T47D (cell line): ENCODE measurements around the gene CABP7.
A peak's percentile ranks its signal among the peaks of the same experiment; 100 is the strongest.

Experiments used
- DNase-seq, 2 experiments: peaks; one replicate each; pipeline versions ENCODE4 v3.0.0 to v3.0.0-alpha.2; 2011 to 2012; ENCODE audit warnings: low read depth in 1 of 2, low spot score in 1 of 2
- JUND ChIP-seq: IDR thresholded peaks from 2 replicates; pipeline ENCODE4 v1.6.1; 2012; ENCODE audit warnings: low read depth
- in situ Hi-C: cut with HindIII; loops from 2 replicates; pipeline ENCODE4 v1.10.0; 2016; ENCODE audit warnings: low sequenced_read_pairs, low pct_unique_long_range_greater_than_20kb

Gene CABP7

DNA sequence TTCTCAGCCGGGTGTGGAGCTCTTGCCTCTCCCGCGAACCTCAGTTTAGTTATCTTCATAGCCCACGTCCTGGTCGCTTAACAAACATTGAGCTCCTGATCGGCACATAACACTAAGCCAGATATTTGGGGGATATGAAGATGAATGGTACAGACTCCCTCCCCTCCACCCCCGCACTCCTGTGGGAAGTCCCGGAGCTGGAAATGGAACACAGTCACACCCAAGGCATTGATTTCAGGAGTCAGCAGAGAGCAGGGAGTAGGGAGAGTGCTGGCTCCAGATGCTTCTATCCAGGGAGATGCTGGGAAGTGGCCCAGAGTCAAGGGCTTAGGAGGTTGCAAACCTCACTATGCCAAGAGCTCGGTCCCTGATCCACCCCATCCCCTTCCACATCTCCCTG, 26.1 kb upstream of the CABP7 start:
- TF ChIP-seq JUND: no peak
- DNase-seq: no peak
- in situ Hi-C loops: no loop called here

DNA sequence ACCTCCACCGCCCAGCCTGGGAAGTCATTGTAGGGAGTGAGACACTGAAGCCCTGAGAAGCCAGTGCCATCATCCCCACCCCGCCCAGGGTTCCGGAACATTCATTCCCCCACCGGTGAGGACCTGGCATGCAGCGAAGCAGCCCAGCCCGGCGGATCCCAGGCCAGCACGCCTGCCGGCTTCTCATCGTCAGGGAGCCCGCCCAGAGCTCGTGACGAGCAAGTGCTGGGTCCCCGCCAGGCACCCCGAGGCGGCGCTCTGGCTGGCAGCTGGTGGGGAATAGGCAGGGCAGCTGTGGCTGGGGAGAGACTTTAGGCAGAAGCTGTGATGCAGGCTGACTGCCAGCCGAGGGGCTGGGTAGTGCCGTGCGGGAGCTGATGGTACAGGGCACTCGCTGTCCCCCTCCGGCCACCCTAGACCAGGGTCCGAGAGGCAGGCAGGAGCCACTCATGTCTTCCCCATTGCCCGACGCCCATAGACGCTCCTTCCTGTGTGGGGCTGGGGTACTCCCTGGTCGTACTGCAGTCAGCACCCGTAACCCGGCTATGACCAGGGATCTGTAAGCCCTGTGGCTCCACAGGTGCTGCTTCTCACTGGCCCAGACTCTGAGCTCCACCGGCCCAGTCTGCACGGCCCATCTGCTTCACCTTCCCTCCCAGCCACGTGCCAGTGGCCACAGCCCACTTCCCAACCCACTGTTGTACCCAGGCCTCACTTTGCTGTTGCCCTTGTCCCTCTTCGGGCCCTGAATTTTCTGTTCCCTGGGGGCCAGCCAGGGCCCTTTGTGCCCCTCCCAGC, 24.5 kb upstream of the CABP7 start:
- in situ Hi-C loops: no loop called here
- TF ChIP-seq JUND: no peak
- DNase-seq: no peak

DNA sequence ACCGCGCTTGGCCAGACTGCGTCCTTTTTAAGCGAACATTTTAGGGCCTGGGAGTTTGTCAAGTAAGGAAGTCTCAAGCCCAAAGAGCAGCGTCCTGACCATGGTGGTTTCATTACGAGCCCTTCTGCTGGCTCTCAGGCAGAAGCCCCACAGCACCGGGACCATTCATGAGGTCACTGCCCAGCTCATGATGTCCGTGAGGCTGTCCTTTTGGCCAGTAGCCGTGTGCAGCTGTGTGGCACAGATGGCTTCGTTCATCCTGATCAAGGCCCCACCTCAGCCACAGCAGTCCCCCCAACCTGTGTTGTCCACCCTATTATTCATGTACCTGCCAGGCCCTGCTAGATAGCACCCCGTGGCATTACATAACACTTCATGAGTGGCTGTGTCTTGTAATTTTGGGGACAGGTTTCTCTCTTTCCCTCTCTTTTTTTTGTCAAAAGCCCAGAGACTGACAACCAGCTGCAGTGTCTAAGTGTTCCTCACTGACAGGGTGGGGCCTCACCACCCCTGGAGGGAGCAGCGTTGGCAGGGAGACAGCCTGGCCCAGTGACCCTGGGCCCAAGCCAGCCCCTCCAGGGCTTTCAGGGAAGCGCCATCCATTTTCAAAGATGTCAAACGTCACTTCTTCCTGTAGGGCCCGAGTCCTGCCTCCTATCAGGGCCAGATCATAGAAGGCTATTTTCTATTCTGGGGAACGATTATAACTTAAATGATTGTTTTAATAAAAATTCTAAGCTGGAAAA, 21.8 kb upstream of the CABP7 start:
- no peak for TF ChIP-seq JUND
- DNase-seq: no peak
- in situ Hi-C loops: no loop called here

DNA sequence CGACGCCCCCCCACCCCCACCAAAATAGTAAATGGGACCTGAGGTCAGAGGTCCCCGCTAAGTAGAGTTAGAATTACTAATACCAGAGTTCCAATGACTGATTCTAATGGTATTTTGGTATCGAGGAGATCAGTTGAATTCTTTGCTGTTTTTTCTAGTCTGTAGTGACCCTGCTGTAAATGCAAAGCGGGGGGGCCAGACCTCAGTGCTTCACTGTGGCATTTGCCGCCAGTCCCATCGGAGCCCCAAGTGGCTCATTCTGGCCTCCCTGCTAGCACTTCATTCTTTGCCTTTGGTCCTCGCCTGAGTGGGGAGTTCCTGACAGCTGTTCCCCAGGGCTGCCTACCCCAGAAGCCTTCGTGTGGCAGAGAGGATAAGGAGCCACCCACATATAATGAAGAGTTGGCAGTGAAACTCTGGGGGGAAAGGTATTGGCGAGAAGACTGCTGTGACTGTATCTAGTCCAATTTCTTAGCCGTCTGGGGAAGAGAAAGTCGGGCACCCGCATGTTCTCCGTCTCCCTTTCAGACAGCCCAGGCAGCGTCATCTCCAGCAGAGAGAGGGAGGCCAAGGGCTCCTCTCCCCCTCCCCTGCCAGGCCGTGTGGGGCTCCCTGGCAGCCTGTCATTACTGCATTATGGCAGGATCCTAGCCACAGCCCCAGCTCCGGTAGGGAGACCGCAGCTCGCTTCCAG, 19.4 kb upstream of the CABP7 start:
- no peak for DNase-seq
- no peak for TF ChIP-seq JUND
- in situ Hi-C loops: no loop called here

DNA sequence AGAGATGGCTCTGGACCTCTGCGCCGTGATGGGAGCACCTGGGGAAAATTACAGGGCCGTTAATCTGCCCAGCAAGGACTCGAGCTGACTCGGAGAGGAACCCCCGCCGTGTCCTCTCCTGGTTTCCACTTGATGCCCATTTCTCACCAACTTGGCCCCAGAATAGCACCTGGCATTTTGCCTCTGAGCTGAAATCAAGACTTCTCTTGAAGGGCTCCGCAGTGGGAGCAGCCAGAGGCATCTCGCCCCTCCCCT, 19.0 kb upstream of the CABP7 start:
- DNase-seq: no peak
- no peak for TF ChIP-seq JUND
- in situ Hi-C loops: no loop called here

DNA sequence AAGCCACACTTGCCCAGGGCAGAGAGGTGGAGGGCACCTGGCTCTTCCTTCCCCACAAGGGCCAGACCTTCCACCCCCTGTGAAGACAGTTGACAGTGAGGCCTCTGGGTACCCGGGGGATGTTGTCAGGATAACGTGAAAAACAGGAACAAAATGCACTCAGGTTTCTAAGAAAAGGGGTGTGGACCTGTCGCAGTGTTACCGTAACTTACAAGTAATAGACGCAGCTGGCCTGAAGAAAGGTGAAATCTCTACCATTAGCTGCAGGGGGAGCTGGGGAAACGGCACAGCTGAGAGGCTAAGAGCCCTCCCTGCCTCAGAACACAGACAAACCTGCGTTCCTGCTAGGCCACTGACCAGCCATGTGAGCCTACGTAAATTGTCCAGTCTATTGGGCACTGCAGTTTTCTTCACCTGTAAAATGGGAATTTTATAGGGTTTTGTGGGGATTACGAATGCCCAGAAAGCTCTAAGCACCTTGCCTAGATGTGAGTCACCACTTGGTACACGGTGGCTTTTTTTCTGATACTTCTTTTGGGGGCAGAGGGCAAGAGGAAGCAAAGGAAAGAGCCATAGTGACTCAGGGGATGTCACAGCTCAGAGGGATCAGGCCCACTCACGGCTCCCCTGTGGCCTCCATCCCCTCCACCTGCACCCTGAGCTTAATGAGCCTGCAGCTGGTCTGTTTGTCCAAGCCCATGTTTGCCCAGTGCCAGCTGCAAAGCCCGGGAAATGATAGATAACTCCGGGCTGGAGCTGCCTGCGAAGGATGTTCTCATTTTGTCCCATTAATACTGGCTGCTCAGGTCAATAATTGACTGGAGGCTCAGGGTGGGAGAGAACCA, 18.4 kb upstream of the CABP7 start:
- peak in 1 of 2 experiments; percentile 56 for DNase-seq
- no peak for TF ChIP-seq JUND
- in situ Hi-C loops: no loop called here

DNA sequence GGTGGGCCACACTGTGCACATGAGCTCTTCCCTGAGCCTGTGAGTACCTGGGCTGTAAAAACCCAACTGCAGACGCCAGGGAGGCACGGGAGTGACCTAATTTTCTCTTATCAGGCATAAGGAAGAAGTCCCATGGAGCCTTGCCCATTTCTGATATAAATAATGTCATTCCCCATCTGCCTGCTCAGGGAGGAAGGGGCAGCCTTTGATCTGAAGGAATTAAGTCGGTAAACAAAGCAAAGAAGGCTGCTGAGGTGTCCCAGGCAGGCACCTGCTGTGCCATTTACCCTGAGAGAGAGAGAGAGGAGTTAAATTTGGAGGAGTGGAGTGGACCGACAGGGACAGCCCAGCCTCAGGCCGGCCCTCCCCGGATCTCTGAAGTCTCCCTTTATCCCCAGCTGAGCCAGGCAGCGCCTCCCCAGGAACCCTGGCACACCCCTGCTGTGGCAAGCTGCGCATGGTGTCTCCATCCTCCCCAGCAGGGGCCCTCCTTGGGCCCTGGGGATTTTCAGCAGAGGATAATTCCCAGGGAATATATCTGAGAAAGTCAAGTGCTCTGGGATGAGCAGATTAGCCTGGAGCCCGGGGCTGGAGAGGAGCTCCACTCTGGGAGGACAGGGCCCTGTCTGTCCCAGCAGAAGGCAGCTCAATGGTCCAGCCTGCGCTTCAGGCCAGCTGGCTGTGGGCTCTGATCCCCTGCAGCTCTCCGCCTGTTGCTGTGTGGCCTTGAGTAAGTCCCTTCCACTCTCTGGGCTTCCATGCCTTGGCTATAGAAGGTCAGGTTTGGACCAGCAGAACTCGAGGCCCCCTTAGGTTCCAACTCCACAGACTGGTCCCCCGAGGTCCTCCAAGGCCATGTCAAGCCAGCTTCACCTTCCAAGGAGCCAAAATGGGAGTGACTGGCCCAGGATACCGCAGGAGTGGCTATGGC, 17.5 kb upstream of the CABP7 start:
- no peak for DNase-seq
- TF ChIP-seq JUND: no peak
- in situ Hi-C loops: no loop called here

DNA sequence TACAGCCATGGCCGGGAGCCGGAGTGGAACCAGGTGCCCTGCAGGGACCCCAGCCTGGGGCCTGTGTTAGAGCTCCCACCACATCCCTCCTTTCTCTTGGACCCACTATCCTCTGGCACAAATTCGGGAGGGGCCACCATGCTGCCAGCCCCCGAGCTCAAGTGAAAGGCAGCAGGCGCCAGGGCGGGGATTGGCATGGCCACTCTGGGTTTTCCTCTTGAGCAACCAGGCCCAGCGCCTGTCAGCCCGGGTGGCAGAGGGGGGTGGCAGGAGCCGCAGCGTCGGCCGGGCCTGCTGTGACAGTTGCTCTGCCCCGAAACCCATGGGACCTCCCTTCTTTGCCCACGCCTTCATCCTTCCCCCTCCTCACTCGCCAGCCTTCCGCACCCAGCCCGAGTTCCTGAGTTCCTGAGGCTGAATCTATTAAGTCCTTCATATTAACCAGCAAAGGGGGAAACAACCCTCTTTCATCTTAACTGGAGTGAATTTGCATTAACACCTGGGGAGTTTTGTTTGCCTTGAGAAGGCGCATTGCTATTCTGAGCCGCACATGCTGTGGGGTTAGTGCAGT, 16.8 kb upstream of the CABP7 start:
- TF ChIP-seq JUND: no peak
- DNase-seq: no peak
- in situ Hi-C loops: no loop called here

DNA sequence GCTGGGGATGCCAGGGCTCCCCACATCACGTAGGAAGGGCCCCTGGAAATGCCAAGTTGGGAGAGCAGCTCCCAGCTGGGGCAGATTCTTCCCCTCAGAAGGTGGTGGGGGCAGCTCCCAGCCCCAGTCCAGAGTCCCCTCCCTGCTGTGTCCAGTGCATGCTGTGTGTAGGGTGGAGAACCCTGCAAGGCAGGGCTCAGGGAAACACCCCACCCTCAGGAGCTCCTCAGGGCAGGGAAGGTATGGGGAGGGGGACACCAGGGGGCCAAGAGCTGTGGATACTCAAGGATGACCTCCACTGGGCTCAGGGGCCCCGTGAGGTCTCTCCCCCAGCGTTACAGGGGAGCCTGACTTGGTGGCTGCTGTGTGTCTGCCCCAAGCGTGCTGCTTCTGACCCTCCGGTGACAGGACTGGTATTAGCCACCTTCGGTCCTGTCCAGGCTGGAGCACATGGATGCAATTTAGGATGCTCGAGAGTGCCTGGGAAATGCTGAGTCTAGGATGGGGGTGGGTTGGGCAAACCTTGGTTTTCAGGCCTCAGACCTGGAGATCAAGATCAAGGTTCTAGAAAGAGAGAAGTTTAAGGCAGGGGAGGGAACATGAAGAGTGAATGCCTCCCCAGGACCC, 16.1 kb upstream of the CABP7 start:
- in situ Hi-C loops: no loop called here
- no peak for TF ChIP-seq JUND
- no peak for DNase-seq

DNA sequence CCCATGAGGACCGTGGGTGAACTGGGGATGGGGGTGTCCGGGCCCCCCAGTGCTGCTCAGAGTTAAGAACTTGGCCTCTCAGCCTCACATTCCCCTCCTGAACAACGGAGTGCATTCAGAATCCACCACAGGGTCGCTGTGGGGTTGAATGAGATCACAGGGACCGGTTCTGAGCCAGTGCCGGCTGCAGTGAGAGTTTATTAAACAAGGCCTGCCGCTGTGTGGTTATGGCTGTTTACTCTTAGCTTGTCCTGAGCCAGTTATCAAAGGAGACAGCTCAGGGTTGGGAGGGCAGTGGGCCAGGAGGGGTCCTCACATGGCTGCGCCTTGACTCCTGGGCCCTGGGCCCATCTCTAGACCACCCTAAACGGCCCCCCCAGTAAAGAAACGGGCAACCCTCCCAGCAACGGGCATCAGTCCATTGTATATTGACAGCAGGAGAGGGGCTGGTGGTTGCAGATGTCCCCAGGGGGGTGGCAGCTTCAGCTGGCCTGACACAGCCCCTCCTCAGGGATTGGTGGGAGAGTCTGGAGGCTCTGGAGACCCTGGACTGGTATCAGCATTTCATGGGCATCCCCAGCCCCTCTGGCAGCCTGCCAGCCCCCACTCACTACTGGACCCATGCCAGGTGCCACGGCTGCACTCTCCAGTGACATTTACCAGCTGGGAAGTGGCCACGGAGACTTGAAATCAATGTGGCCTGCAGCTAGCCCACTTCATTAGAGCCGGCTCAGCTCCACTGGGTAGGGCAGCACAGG, 15.1 kb upstream of the CABP7 start:
- TF ChIP-seq JUND: no peak
- in situ Hi-C loops: no loop called here
- no peak for DNase-seq
